Endothelial cell of umbilical vein (primary cell): ENCODE measurements around the gene PLK5.

Experiments used
- EZH2 ChIP-seq: IDR thresholded peaks from 2 replicates; pipeline ENCODE4 v1.6.1; 2012; ENCODE audit warnings: borderline replicate concordance, low read depth, mild to moderate bottlenecking, moderate library complexity, low read length, inconsistent platforms; ENCODE audit not compliant: severe bottlenecking
- FOS ChIP-seq: IDR thresholded peaks from 2 replicates; pipeline ENCODE4 v1.6.1; 2011; ENCODE audit warnings: mild to moderate bottlenecking, low read length, moderate library complexity, borderline replicate concordance; ENCODE audit not compliant: insufficient read depth
- JUN ChIP-seq: IDR thresholded peaks from 2 replicates; pipeline ENCODE4 v1.6.1; 2011; ENCODE audit warnings: borderline replicate concordance, low read depth; ENCODE audit not compliant: insufficient read length, insufficient read depth
- MYC ChIP-seq: IDR thresholded peaks from one replicate; pipeline ENCODE4 v1.6.1; 2011; ENCODE audit warnings: mild to moderate bottlenecking, low read depth, low read length
- POLR2A ChIP-seq: IDR thresholded peaks from 2 replicates; pipeline ENCODE4 v1.6.1; 2012; ENCODE audit warnings: low read depth, mild to moderate bottlenecking, control low read depth, low read length
- POLR2AphosphoS5 ChIP-seq: IDR thresholded peaks from 2 replicates; pipeline ENCODE4 v1.6.1; 2012; ENCODE audit warnings: low read depth, mild to moderate bottlenecking, control low read depth, low read length, moderate library complexity; ENCODE audit not compliant: insufficient read depth
- TF ChIP-seq, protein P1 (sequence below), 2 donors: IDR thresholded peaks; 1 replicate in 1 of 2; 2 replicates in 1 of 2; pipeline ENCODE4 v1.5.1; 2011; ENCODE audit warnings: low read length in 2 of 2, mild to moderate bottlenecking in 2 of 2, moderate library complexity in 2 of 2, control low read depth in 1 of 2, inconsistent platforms in 1 of 2, low read depth in 1 of 2; ENCODE audit not compliant: insufficient read depth in 1 of 2; ENCODE audit errors: extremely low read depth in 1 of 2
- TF ChIP-seq, protein P2 (sequence below): IDR thresholded peaks from 2 replicates; pipeline ENCODE4 v1.6.1; 2011; ENCODE audit not compliant: insufficient read depth, insufficient read length

DNA sequence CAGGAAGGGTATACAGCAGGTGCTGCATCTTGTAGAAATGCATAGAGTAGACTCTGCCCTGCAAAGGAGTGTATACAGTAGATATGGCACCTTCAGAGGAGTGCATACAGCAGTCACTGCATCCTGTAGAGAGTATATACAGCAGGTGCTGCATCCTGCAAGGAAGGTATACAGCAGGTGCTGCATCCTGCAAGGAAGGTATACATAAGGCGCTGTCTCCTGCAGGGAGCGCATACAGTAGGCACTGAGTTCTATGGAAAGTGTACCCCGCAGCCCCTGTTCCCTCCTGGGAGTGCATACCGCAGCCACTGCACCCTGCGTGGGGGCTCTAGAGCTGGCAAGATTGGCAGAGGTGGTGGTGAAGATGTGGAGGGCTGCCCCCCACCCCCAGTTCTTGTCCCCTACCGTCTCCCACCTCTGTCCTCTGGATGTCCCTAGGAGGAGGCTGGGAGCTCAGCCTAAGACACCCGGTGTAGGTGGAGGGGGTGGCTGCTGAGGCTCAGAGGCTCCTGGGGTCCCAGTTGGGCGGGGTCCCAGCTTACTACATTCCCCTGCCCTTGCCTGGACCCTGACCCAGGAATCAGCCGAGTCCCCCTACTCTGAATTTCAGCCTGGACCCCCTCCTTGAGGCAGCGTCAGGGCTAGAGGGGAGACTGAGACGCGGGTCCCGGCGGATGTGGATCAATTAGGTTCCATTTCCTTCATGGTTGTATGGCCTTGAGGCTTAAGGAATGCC, 8.7 kb upstream of the PLK5 start:
- TF ChIP-seq, protein P1, sequence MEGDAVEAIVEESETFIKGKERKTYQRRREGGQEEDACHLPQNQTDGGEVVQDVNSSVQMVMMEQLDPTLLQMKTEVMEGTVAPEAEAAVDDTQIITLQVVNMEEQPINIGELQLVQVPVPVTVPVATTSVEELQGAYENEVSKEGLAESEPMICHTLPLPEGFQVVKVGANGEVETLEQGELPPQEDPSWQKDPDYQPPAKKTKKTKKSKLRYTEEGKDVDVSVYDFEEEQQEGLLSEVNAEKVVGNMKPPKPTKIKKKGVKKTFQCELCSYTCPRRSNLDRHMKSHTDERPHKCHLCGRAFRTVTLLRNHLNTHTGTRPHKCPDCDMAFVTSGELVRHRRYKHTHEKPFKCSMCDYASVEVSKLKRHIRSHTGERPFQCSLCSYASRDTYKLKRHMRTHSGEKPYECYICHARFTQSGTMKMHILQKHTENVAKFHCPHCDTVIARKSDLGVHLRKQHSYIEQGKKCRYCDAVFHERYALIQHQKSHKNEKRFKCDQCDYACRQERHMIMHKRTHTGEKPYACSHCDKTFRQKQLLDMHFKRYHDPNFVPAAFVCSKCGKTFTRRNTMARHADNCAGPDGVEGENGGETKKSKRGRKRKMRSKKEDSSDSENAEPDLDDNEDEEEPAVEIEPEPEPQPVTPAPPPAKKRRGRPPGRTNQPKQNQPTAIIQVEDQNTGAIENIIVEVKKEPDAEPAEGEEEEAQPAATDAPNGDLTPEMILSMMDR (IDR thresholded peaks at IDR 0.05; ENCODE audit: extremely low read depth in 1 of 2, insufficient read depth in 1 of 2, low read depth in 1 of 2, low read length in 2 of 2): no peak
- TF ChIP-seq POLR2AphosphoS5: no peak
- TF ChIP-seq EZH2: no peak
- TF ChIP-seq FOS: no peak
- TF ChIP-seq POLR2A: no peak
- TF ChIP-seq MYC: no peak
- TF ChIP-seq, protein P2, sequence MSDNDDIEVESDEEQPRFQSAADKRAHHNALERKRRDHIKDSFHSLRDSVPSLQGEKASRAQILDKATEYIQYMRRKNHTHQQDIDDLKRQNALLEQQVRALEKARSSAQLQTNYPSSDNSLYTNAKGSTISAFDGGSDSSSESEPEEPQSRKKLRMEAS: no peak
- no peak for TF ChIP-seq JUN
